Measurements from ENCODE around the gene ANP32B. TPM values are rescaled to one million over a fixed set of nuclear protein-coding genes. Genes with fewer than 3 reads are reported as not detected.

ANP32B gene
- total RNA-seq, 4 donors from 2014 or later = 19.7 to 32.1 (median 27.5) TPM

- H3K36me3 ChIP-seq = no peaks in the 10 kb centered on the region
- peak in 1 of 2 donors; percentile 13 for DNase-seq
- no peak for TF ChIP-seq POLR2A (IDR thresholded peaks at IDR 0.05)
- TF ChIP-seq CTCF (IDR thresholded peaks at IDR 0.05) = no peak
- H3K27me3 ChIP-seq = no peaks in the 10 kb centered on the region
- no peak overlapping the region for H3K27ac ChIP-seq
- H3K4me3 ChIP-seq (replicated peaks in 1 of 3) = no peak overlapping the region
- H3K9me3 ChIP-seq = no peaks in the 10 kb centered on the region
- WGBS, 2 donors = 64 to 65% methylated on average over 8 of the region's 8 CpGs
- intact Hi-C loops (cut with DNase I) = loop anchor here (5.0 to 10.0 kb wide), 2 partner anchors 54 to 112 kb away; partner anchors contain the start of gene ANP32B
- H3K4me1 ChIP-seq = peaks cover 0 to 18% of the 10 kb centered on the region in 2 donors
Measured at GRCh38 chr9:98038958-98039357, 55.8 kb downstream of the ANP32B start.

- no peak for TF ChIP-seq CTCF (IDR thresholded peaks at IDR 0.05)
- no peak for TF ChIP-seq POLR2A (IDR thresholded peaks at IDR 0.05)
- H3K9me3 ChIP-seq = no peaks in the 10 kb centered on the region
- 76 to 78% methylated on average over 10 of the region's 10 CpGs for WGBS, 2 donors
- intact Hi-C loops (cut with DNase I) = loop anchor here (5.0 to 10.0 kb wide), 2 partner anchors 55 to 112 kb away; partner anchors contain the start of gene ANP32B
- peaks cover 0 to 16% of the 10 kb centered on the region in 2 donors for H3K4me1 ChIP-seq
- H3K4me3 ChIP-seq (replicated peaks in 1 of 3) = no peak overlapping the region
- H3K27ac ChIP-seq = no peak overlapping the region
- H3K36me3 ChIP-seq = no peaks in the 10 kb centered on the region
- H3K27me3 ChIP-seq = no peaks in the 10 kb centered on the region
- DNase-seq = no peak
Measured at GRCh38 chr9:98039607-98040017, 56.5 kb downstream of the ANP32B start.

- H3K27me3 ChIP-seq = no peaks in the 10 kb centered on the region
- no peak overlapping the region for H3K4me3 ChIP-seq (replicated peaks in 1 of 3)
- no peak overlapping the region for H3K27ac ChIP-seq
- TF ChIP-seq POLR2A (IDR thresholded peaks at IDR 0.05) (no peak), CTCF (IDR thresholded peaks at IDR 0.05) (no peak)
- 97% methylated on average over 6 of the region's 6 CpGs for WGBS, 2 donors
- H3K36me3 ChIP-seq = no peaks in the 10 kb centered on the region
- peaks cover 0 to 15% of the 10 kb centered on the region in 2 donors for H3K4me1 ChIP-seq
- DNase-seq = no peak
- intact Hi-C loops (cut with DNase I) = no loop called here
- no peaks in the 10 kb centered on the region for H3K9me3 ChIP-seq
Measured at GRCh38 chr9:98040212-98040611, 57.1 kb downstream of the ANP32B start.

- H3K27me3 ChIP-seq = no peaks in the 10 kb centered on the region
- H3K9me3 ChIP-seq = no peaks in the 10 kb centered on the region
- H3K27ac ChIP-seq = no peak overlapping the region
- H3K4me1 ChIP-seq = peaks cover 0 to 7% of the 10 kb centered on the region in 2 donors
- DNase-seq = no peak
- intact Hi-C loops (cut with DNase I) = no loop called here
- H3K4me3 ChIP-seq (replicated peaks in 1 of 3) = no peak overlapping the region
- TF ChIP-seq POLR2A (IDR thresholded peaks at IDR 0.05) (no peak), CTCF (IDR thresholded peaks at IDR 0.05) (no peak)
- no peaks in the 10 kb centered on the region for H3K36me3 ChIP-seq
- WGBS, 2 donors = 79 to 90% methylated on average over 5 of the region's 5 CpGs
Measured at GRCh38 chr9:98043915-98044314, 60.8 kb downstream of the ANP32B start.

GRCh38 chr9:98045234-98046179 lies 62.4 kb downstream of the ANP32B start:
- H3K9me3 ChIP-seq = no peaks in the 10 kb centered on the region
- no peaks in the 10 kb centered on the region for H3K36me3 ChIP-seq
- H3K27me3 ChIP-seq = no peaks in the 10 kb centered on the region
- WGBS, 2 donors = 63 to 78% methylated on average over 6 of the region's 6 CpGs
- no peak overlapping the region for H3K4me3 ChIP-seq (replicated peaks in 1 of 3)
- no peak for TF ChIP-seq POLR2A (IDR thresholded peaks at IDR 0.05)
- no peak for TF ChIP-seq CTCF (IDR thresholded peaks at IDR 0.05)
- H3K27ac ChIP-seq = no peak overlapping the region
- intact Hi-C loops (cut with DNase I) = no loop called here
- H3K4me1 ChIP-seq = peaks cover 0 to 7% of the 10 kb centered on the region in 2 donors
- no peak for DNase-seq
